ENCODE measurements around the gene CCDC192. TPM values are rescaled to one million over a fixed set of nuclear protein-coding genes. Genes with fewer than 3 reads are reported as not detected.

Gene CCDC192
- total RNA-seq, 3 donors from 2014 or later: 1.0 TPM; not detected in 2

DNA sequence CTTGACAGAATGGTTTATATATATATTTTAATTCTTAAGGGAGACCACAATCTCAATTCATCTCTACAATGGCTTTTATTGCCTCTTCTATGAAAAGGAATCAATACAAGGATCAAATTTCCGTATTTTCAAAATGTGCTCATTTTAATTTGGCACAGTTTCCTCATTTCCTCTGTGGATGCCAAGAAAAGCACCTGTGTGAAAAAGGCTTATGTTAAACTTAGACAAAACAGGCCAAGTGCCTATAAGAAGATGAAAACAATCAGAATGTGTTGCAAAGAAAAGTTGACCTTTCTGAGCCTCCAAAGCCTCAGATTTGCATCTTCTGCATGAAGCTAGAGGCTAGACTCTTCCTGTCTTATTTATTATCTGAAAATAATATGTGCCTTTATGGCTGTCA, 206.6 kb downstream of the CCDC192 start:
- H3K9me3 ChIP-seq: no peaks in the 10 kb centered on the region
- ATAC-seq: no peak

DNA sequence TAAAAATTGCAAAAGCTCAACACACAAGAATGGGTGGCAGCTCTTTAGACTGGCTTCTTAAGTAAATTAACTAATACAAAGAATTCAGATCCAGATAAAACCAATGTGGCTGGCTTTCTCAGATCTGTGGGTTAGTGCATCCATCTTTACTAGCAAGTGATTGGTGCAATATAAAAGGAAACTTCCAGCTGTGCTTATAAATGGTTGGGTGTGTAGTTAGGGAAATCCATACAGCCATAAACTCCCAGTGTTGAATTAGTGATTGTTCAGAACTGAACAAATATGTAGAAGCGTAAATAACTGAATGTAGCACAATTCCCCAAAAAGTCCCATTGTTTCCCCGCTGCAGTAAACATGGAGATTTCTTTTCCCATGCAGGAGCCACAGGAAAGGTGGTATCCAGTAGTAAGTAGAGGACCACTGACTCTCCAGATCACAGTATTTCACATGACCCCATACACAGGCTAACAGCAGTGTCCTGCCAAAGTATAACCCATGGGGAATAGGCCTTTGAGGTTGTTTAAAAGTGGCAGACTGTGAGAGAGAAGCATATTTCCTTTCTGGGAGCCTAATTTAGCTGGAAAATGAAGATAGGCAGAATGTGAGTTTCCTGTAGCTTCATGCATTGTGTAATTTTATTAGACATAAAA, 207.2 kb downstream of the CCDC192 start:
- Histone ChIP-seq H3K36me3 (ENCODE audit: low read depth) (no peaks in the 10 kb centered on the region), H3K9me3 (no peaks in the 10 kb centered on the region), H3K4me3 (no peak overlapping the region), H3K4me1 (ENCODE audit: low read depth) (peaks cover 9% of the 10 kb centered on the region)
- intact Hi-C loops (cut with DNase I, micrococcal nuclease): no loop called here
- ATAC-seq: peak; percentile 88
- TF ChIP-seq, protein P1, sequence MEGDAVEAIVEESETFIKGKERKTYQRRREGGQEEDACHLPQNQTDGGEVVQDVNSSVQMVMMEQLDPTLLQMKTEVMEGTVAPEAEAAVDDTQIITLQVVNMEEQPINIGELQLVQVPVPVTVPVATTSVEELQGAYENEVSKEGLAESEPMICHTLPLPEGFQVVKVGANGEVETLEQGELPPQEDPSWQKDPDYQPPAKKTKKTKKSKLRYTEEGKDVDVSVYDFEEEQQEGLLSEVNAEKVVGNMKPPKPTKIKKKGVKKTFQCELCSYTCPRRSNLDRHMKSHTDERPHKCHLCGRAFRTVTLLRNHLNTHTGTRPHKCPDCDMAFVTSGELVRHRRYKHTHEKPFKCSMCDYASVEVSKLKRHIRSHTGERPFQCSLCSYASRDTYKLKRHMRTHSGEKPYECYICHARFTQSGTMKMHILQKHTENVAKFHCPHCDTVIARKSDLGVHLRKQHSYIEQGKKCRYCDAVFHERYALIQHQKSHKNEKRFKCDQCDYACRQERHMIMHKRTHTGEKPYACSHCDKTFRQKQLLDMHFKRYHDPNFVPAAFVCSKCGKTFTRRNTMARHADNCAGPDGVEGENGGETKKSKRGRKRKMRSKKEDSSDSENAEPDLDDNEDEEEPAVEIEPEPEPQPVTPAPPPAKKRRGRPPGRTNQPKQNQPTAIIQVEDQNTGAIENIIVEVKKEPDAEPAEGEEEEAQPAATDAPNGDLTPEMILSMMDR (IDR thresholded peaks at IDR 0.05): no peak
- no peak for DNase-seq

More for the DNA sequence above, 206.6 kb downstream of the CCDC192 start:
- TF ChIP-seq, protein P1 (IDR thresholded peaks at IDR 0.05): no peak
- intact Hi-C loops (cut with DNase I, micrococcal nuclease): no loop called here
- no peak for DNase-seq
- Histone ChIP-seq H3K36me3 (ENCODE audit: low read depth) (no peaks in the 10 kb centered on the region), H3K4me1 (ENCODE audit: low read depth) (peaks cover 9% of the 10 kb centered on the region), H3K4me3 (no peak overlapping the region)

DNA sequence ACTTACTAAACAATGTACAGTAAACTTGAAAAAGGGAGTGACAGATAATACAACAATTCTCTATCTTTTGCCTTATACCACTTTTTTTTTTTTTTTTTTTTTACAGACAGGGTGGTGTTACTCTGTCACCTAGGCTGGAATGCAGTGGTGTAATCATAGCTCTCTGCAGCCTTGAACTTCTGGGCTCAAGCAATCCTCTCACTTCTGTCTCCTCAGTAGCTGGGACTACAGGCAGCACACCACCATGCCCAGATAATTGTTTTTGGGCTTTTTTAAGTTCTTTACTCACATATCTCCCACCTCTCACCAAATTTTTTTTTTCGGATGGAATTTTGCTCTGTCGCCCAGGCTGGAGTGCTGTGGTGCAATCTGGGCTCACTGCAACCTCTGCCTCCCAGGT, 208.4 kb downstream of the CCDC192 start:
- ATAC-seq (peak; percentile 34), DNase-seq (no peak)
- Histone ChIP-seq H3K4me3 (no peak overlapping the region), H3K36me3 (ENCODE audit: low read depth) (no peaks in the 10 kb centered on the region), H3K4me1 (ENCODE audit: low read depth) (peaks cover 11% of the 10 kb centered on the region), H3K9me3 (no peaks in the 10 kb centered on the region)
- TF ChIP-seq, protein P1 (IDR thresholded peaks at IDR 0.05): no peak
- intact Hi-C loops (cut with DNase I, micrococcal nuclease): no loop called here

DNA sequence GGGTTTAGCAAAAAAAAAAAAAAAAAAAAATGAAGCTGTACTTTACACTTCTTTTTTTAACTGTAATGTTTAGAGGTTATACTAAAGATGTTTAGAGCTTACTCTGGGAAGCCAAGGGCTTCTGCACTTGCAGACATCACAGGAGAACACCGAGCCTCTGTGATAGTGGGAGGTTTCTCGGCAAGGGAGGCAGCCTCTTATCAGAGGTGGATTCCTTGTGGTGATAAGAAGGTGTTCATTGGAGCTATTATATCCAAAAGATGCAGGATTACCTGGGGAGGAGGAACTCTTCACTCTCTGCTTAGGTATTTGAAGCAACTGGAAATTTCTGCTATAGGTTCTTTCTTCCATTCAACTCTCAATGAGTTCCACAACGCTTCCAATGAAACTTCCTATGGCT, 209.2 kb downstream of the CCDC192 start:
- H3K4me1 ChIP-seq (ENCODE audit: low read depth): peaks cover 14% of the 10 kb centered on the region
- ATAC-seq (no peak), DNase-seq (no peak)
- no peaks in the 10 kb centered on the region for H3K36me3 ChIP-seq (ENCODE audit: low read depth)
- no peaks in the 10 kb centered on the region for H3K9me3 ChIP-seq
- TF ChIP-seq, protein P1 (IDR thresholded peaks at IDR 0.05): no peak
- intact Hi-C loops (cut with DNase I, micrococcal nuclease): no loop called here
- H3K4me3 ChIP-seq: no peak overlapping the region

DNA sequence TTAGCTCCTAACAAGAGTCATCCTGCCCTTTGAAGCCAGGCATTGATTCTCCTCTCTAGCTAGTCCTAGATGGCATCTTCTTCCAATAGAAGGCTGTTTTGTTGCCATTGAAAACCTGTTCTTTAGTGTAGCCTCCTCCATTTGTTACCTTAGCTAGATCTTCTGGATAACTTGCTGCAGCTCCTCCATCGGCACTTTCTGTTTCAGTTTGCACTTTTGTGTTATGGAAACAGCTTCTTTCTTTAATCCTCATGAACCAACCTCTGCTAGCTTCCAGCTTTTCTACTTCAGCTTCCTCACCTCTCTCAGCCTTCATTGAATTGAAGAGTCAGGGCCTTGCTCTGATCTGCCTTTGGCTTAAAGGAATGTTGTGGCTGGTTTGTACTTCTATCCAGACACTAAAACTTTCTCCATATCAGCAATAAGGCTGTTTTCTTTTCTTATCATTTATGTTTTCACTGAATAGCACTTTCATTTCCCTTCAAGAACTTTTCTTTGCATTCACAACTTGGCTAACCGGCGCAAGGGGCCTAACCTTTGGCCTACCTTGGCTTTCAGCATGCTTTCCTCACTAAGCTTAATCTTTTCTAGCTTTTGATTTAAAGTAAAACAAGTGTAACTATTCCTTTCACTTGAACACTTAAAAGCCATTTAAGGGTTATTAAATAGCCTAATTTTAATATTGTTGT, 213.8 kb downstream of the CCDC192 start:
- no peaks in the 10 kb centered on the region for H3K9me3 ChIP-seq
- H3K4me1 ChIP-seq (ENCODE audit: low read depth): peaks cover 5% of the 10 kb centered on the region
- no peak for DNase-seq
- H3K36me3 ChIP-seq (ENCODE audit: low read depth): no peaks in the 10 kb centered on the region
- ATAC-seq: peak; percentile 51
- H3K4me3 ChIP-seq: no peak overlapping the region
- intact Hi-C loops (cut with DNase I, micrococcal nuclease): no loop called here
- TF ChIP-seq, protein P1 (IDR thresholded peaks at IDR 0.05): no peak
